HG03442 (cell line): ENCODE measurements around the gene KBTBD12.

ENCODE experiments used
- ATAC-seq: cut with Tn5 transposase; IDR thresholded peaks from one replicate; pipeline ENCODE4 v1.9.1; 2021; ENCODE audit warnings: mild to moderate bottlenecking, moderate library complexity; ENCODE audit not compliant: unreplicated experiment

KBTBD12 gene

DNA sequence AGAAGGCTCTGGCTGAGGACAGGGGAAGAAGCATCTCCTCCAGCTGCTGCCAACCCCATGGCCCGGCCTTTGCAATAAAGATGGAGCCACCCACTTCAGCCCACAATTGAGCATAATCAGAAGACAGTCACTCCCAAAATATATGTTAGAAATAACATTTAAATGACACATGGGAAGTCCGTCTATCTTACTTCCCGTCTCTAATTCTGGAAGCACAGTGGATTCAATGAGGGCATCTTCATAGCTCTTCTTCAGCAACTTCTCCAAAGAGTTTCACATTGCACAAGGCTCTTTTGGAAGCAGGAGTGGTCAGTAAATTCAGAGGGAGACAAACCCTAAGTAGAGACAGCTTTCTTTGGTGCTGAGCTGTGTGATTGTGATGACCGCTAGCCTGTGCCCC, 70.2 kb downstream of the KBTBD12 start:
- ATAC-seq: no peak

DNA sequence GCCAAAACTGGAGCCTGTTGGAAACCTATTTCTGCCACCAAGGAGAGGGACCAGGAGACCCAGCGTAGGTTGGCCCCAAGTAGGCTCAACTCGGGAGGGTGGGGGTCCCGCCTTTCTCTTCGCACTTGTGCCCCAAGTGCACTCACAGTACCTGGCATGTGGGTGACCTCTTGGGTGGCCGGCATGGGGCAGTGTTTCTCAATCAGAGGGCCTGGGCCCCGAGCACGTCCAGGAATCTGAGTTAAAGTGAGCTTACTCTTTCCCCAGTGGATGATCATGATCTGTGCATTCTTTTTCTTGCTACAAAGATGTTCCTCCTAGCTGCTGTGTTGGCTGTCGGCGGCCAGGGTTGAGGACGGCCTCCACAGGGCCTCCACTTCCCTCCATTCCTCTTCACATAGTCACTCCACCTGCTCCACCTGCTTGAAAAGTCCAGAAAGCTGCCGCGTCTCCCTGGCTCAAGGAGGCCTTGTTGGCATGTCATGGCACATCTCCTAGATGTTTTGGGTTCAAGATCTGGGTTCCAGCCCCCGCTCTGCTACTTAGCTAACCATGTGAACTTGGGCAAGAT, 70.7 kb downstream of the KBTBD12 start:
- no peak for ATAC-seq

DNA sequence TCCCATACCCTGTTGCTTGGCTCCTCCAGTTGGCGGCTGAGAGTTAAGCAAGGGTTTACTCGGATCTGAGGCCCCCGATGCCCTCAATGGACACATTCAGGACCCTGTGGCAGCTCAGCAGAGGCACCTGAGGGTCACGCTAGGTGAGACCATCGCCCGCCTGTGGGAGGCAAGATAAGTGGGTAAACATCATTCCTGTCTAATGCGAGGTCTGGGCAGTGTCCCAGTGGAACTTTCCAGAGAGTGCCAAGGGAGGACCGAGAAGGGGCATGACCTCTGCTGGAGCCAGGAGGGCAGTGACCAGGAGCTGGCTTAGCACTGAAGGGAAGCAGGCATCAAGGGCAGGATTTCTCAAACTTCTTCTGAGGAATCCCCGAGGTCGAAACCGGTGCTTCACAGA, 71.8 kb downstream of the KBTBD12 start:
- ATAC-seq: no peak

DNA sequence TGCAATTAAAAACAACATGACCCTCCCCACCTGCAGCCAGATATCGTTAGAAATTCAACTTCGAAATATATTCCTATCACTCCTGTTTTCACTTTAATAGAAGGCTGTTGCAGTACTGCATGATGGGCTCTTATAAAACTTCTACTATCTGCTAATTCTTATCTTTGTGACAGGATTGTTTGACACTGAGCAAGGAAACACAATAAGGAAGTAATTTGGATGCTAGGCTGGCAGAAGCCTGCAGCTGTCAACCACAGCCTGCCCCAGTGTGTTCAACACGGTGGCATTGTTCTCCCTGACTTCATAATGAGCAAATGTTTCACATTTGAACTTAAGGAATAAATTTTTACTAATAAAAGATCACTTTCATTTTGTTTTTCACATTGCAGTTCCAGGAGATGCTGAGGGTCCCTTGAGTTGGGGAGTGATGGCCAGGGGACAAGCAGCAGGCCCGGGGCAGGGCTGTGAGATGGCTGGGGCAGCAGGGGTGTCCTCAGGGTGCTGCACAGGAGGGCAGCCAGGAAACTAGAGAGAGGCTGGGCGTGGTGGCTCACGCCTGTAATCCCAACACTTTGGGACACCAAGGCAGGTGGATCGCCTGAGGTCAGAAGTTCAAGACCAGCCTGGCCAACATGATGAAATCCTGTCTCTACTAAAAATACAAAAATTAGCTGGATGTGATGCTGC, 72.4 kb downstream of the KBTBD12 start:
- ATAC-seq: no peak

DNA sequence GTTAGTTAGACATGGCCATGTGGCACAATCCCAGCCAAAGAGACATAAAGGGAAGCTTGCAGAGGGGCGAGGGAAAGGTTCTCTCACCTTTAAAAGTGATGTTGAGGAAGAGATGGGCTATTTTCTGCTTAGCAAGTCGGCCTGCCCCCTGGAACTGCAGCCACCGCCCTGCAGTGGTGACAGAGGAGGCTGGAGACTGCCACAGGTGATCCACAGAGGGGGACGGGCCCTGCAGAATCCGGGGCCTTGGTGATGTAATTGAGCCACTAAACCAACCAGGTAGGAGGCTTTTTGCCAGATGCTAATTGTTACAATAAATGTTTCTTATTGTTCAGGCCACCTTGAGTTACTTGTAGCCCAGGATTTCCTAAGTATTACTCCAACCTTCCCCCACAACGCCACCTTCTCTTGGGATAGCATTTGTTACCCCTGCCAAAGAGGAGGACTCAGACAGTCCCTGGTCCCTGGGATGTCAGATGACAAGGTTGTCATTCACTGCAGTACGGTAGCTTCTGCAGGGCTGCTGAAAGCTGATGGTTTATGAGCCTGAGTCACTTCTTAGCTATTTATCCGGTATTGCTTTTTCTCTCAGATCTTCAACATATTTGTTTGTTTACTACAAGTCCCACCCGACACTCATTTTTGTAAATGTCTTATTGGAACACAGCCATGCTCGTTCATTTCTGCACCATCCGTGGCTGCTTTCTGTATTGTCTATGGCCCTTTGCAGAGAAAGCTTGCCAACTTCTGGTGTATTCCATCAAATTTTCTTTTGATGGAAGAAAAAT, 73.9 kb downstream of the KBTBD12 start:
- no peak for ATAC-seq

DNA sequence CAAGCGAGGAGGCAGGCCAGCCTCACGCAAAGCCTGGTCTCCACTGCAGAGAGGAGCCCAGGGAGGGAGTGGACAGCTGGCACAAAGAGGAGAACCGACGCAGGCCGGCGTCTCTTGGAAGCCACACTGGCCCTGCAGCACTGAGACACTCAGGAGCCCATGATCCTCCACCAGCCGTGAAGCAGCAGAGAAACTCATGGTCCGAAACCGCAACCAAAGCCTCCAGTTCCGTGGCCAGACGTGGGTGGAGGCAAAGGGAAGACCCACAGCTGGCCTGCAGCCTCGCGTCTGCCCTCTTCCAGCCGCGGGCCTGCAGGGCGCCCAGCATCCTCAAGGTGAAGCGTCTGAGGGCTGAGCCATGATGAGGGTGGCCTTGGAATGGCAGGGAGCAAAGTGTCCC, 75.0 kb downstream of the KBTBD12 start:
- ATAC-seq: no peak

DNA sequence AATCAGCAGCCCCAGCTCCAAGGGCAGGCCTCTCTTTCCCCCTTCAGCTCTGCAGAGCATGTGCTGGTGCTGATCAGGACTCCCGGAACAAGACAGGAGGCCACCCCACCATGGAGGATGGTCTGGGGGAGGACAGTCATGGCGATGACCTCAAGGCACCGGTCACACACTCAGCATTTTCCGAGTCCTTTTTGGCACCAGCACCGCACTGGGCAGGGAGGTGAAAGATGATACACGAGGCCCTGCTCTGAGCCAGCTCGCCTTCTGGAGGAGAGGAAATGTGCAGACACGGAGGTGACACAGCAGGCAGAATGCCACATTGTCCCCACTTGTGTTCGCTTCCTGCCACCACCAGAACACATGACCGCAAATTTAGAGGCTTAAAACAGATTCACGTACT, 75.4 kb downstream of the KBTBD12 start:
- no peak for ATAC-seq

DNA sequence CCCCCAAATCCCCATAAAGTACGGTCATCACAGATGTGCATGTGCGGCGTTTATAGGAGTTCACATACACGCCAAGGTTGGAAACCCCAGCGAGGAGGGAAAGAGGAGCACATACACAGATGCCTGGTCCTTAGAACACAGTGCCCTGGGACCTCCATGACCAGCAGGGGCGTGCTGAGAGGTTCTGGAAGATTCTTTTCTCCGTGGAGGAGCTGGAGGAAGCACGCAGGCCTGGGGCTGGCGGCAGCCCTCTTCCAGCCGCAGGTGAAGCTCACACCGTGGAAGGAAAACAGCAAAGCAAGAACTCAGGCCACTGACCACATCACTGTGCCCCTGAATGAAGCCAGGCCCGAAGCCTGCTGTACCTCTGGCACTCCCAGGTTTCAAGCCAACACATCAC, 76.2 kb downstream of the KBTBD12 start:
- no peak for ATAC-seq

DNA sequence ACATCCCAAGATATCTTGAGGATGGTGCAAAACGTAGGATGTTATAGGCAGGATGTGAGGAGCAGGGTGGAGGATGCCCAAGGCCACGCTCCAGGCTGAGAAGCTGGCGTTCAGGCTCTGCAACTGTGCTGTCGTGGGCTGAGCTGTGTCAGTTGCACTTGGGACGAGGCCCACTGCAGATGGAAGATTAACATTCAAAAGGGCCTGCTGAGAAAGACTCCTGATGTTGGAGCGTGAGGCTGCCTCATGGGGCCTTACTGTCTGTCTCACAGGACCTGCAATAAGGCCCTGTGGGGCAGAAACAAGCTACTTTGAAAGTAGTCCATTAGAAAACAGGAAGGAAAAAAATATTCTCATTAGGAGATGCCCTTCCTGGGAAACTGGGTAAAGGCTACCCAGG, 76.6 kb downstream of the KBTBD12 start:
- no peak for ATAC-seq

DNA sequence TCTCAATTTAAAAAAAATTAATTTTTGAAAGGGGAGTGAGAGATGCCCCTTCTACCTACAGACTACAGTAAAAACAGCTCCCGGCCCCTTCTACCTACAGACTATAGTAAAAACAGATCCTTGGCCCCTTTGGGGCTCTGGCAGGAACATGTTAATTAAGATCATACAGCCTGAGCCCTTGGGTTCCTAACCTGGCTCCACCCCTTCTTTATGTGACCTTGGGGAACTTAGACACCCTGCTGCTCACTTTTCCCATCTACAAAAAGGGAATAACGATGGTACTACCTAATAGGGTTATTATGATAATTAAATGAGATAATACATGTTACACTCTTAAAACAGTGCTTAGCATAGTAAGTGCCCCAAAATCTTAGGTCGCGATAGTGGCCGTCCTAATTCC, 77.1 kb downstream of the KBTBD12 start:
- ATAC-seq: no peak

DNA sequence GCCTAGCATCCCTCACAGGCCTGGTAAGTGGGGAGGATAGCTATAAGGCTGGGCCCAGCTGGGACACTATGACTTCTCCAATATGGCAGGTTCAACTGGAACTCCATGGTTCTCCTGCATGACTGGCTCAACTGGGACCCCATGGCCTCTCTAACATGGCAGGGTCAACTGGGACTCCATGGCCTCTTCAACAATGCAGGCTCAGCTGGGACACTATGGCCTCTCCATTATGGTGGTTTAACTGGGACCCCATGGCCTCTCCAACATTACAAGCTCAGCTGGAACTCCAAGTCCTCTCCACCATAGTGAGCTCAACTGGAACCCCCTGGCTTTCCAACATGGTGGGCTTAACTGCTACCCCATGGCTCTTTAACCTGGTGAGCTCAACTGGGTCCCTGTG, 79.0 kb downstream of the KBTBD12 start:
- ATAC-seq: no peak

DNA sequence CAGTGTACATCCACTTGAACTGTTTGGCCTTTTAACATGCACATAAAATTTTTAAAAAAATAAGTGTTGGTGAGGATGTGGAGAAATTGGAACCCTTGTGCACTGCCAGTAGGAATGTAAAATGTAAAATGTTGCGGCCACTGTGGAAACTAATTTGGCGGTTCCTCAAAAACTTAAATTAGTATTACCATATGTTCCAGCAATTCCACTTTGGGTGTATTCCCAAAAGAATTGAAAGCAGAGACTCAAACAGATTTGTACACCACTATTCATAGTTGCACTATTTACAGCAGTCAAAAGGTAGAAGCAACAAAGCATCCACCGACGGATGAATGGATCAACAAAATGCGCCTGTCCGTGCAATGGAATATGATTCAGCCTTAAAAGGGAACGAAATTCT, 82.0 kb downstream of the KBTBD12 start:
- no peak for ATAC-seq

DNA sequence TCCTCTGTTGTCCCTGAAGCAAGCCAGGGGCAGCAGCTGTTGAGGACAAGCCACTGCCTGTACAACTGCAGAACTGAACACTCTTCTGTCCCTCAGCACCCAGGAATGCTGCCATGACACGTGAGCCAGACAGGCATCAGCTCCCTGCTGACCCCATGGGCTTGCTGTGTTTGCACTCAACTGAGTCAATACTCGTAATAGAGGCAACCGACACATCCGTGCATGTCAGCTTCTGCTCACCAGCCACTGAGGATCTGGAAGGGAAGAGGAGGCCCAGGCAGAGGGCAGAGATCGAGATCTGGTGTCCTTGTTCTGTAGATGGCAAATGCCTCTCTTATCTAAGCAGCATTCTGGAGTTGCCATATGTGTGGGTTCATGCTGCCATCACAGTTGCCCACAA, 82.9 kb downstream of the KBTBD12 start:
- ATAC-seq: no peak

DNA sequence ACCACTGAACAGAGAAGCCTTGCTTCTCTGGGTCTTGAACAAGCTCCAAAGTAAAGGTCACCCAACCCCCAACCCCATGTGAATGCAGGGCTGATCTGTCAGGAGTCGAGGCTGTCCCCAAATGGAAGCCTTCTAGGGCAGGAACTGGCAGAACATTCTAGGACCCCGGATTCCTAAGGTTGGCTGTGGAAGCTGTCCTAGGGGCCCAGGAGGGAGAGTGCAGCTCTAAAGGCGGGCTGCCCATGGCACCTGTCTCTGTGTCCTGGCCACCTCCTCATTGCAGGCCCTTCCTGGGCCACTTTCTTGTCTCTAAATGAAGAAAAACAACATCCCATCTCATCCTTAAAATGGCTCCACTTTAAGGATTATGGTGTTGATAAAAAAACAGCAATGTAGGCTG, 83.6 kb downstream of the KBTBD12 start:
- no peak for ATAC-seq

DNA sequence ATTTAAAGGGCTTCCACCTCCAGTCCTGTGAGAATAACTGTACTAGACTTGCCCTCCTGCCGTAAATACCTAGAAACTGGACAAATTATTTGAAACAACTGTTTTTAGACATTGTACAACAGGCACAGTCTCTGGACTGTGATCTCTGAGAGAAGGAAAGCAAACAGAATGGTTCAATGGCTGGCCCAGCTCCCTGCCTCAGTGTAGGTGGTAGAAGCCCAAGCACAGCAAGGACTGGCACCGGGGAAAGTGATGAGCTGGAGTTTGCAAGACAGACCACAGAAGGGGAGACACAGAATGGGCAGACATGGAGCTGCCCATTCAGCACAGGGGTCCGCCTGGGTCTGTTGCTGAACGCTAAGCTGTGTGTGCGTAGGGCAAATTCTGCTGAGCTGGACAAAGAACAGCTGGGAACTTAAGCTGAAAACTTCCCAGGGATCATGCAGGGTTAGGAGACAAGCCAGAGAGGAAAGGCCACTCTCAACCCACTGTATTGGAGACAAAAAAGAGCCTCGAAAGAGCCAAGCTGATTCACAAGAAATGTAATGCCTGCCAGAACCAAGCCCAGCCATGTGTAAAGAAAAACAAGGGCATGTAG, 84.6 kb downstream of the KBTBD12 start:
- ATAC-seq: no peak

DNA sequence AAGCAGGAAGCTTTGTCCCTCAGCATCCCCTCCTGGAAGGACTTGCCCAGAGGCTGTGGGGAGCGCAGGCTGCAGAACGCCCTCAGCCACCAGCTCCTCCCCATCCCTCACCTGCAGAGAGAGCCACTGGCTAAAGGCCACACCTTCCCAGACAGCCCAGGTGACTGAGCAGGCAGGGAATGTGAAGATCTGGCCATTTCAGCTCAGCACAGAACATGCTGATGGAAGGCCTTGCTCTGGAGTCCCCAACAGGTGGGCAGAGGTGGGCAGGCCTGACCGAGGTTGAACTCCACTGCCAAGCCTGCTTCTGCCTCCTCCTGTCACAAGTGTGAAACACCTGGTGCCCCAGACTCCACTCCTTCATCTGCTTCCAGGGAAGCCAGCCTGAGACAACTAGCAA, 86.5 kb downstream of the KBTBD12 start:
- ATAC-seq: no peak

DNA sequence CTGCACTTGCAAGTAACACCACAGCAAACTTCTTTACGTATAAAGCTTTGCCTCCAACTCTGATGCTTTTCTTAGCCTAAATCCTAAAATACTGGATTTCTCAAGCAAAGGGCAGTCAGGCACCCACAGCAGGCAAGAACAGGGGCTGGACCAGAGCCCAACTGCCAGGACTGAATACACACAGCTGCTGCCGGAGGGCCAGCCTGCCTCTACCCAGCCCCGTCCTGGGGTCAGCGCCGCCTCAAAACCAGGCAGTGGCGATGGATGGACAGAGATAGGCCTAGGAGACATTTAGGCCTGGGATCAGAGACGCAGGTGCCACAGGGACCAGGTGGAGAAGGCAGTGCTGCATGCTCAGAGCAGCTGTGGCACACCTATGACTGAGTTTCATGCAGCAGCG, 89.6 kb downstream of the KBTBD12 start:
- ATAC-seq: no peak

DNA sequence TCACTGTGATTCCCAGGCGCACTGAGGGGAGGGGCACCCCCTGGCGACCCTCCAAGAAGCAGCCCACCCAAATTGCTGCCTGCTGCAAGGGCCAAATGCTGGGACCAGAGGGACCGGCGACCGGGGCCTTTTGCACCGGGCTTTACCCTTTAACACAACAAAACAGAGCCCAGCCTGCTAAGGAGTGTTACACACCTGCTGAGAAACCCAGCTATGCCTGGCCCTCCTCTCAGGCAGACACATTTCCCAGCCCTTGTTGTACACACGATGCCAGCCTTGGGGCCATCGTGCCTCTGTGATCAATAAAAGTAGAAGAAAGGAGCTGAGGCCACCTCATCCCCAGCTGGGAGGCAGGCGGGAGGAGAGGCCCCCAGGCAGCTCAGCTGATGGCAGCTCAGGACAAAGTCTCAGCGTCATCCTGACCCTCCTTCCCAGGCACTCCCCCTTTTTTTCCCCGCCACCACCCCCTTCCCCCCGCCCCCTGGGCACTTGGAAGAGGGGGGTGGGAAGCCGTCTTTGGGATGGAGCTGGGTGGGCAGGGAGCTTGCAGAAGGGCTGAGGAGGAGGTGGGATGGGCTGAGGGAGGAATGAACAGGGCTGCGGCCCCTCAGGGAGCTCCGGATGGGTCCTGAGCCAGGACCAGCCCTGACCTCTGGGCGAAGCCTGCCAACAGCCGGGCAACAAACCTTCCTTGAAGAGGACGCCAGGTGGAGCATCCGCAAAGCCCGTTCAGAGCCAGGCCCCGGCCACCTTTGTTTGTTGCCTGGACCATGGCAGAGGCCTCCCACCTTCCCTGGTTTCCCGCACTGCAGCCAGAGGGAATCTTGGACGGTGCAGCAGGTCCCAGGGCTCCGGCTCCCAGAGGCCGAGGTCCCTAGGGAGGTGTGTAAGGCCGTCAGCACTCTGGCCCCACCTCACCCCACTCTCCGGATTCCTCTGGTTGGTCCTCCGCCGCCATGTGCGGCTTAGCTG, 91.3 kb downstream of the KBTBD12 start:
- no peak for ATAC-seq

DNA sequence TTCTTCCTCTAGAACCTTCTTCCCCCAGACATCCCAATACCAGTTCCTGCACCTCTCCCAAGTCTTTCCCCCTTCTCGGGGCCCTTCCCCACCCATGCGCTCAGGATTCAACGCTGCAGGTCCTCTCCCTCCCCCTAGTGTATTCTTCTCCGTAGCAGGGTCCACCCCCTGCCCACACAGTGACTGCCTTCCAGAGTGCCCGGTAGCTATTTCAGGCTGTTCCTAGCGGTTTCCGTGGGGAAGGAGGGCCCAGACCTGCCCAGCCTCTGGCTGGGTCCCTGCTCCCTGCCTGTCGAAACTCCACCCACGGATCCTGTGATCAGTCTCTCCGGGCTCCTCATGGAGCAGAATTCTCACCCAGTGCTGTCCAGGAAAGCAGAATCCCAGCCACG, 92.0 kb downstream of the KBTBD12 start:
- no peak for ATAC-seq

DNA sequence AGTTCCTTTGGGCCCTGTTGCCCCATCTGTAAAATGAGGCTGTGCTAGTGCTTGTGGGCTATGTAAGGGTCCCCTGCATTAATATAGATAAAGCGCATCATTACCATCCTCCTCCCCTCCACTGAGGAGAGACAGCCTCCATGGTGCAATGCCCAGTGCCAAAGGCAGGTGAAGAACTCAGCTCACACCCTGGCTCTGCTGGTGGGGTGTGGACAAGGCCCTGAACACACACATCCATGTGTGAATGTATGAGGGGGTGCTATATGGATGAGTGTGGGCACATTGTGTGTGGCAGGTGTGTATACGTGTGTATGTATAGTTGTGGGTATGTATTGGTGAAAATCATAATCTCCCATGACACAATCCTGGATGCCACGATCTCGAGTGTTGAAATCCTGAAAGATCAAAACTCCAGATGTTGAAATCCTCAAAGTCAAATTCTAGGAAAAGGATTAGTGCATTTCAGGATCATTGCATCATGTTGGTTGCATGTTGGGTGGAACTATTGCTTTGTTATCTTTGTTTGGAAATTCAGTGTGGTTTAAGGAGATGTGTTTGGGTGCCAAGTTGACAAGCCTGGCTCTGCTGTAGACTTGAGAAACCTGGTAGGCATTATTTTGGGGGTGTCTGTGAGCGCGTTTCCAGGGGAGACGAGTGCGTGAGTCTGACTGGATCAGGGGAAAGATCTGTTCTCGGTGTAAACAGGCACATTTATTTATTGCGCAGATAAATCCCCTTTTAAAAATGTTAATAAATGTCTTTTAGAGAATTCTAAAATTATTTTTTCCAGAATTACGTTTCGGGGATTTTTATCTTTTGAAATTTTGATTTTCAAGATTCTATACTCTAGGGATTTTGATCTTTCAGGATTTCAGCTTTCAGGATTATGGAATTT, 95.2 kb downstream of the KBTBD12 start:
- ATAC-seq: no peak
